Caco-2 (cell line): ENCODE data around the gene RALGPS1. TPM values are rescaled to one million over a fixed set of nuclear protein-coding genes. Genes with fewer than 3 reads are reported as not detected.

Source experiments
- BruUV-seq: library from RNA; stranded (reverse); fragments of 400-500 nt; replicated peaks from 2 replicates; lab custom pipeline; 2021; lab: Mats Ljungman, UMichigan
- CTCF ChIA-PET: fragments of 300-600 bp; sonication (Branson Sonifier 250); formaldehyde crosslinking; loops from one replicate; lab custom pipeline; 2022; ENCODE audit warnings: antibody characterized with exemption; lab: Charles Lee
- POLR2A ChIA-PET: fragments of 300-600 bp; sonication (Branson Sonifier 250); formaldehyde crosslinking; loops from one replicate; lab custom pipeline; 2022; ENCODE audit warnings: antibody characterized with exemption; lab: Charles Lee
- DNase-seq, 2 experiments: peaks; one replicate each; pipeline versions ENCODE4 v3.0.0 to v3.0.0-alpha.2; 2020 to 2022
- H3K27me3 ChIP-seq: replicated peaks from 2 replicates; pipeline ENCODE4 v1.6.0; 2011; ENCODE audit warnings: low read length; ENCODE audit not compliant: control insufficient read depth, insufficient read depth
- H3K36me3 ChIP-seq: 2 replicates; pipeline ENCODE4 v1.5.1; 2011; ENCODE audit warnings: low read length; ENCODE audit not compliant: control insufficient read depth, insufficient read depth
- H3K4me1 ChIP-seq: fragments of 250-450 bp; sonication (Bioruptor Pico); 2 replicates; pipeline ENCODE4 v1.5.1; 2020; ENCODE audit warnings: mild to moderate bottlenecking
- H3K4me3 ChIP-seq: 2 replicates; pipeline ENCODE4 v1.5.1; 2011; ENCODE audit warnings: low read depth, mild to moderate bottlenecking, control low read depth, low read length
- H3K9me3 ChIP-seq: fragments of 250-450 bp; sonication (Bioruptor Pico); 2 replicates; pipeline ENCODE4 v1.5.1; 2020; ENCODE audit warnings: mild to moderate bottlenecking, moderate library complexity
- H3K27ac Mint-ChIP-seq: one replicate; pipeline ENCODE4 v1.8.0; 2022; ENCODE audit warnings: mixed read lengths; ENCODE audit not compliant: unreplicated experiment
- H3K27me3 Mint-ChIP-seq: one replicate; pipeline ENCODE4 v1.8.0; 2022; ENCODE audit warnings: mixed read lengths; ENCODE audit not compliant: insufficient read depth, unreplicated experiment
- H3K36me3 Mint-ChIP-seq: one replicate; pipeline ENCODE4 v1.8.0; 2022; ENCODE audit warnings: mild to moderate bottlenecking, mixed read lengths; ENCODE audit not compliant: insufficient read depth, unreplicated experiment
- H3K4me1 Mint-ChIP-seq: one replicate; pipeline ENCODE4 v1.8.0; 2022; ENCODE audit warnings: low read depth, mixed read lengths; ENCODE audit not compliant: unreplicated experiment
- H3K4me3 Mint-ChIP-seq: one replicate; pipeline ENCODE4 v1.8.0; 2022; ENCODE audit warnings: mild to moderate bottlenecking, moderate library complexity, mixed read lengths; ENCODE audit not compliant: unreplicated experiment
- H3K9me3 Mint-ChIP-seq: one replicate; pipeline ENCODE4 v1.8.0; 2022; ENCODE audit warnings: mixed read lengths; ENCODE audit not compliant: unreplicated experiment
- intact Hi-C: fragments of 100-400 bp; cut with micrococcal nuclease; formaldehyde crosslinking; loops from one replicate; pipeline ENCODE4 v1.10.0; 2022; ENCODE audit not compliant: unreplicated experiment
- total RNA-seq: library from RNA; stranded (reverse); gene quantifications from 2 replicates; pipeline ENCODE4 v1.2.3, GENCODE V29; 2022
- TF ChIP-seq, protein P1 (sequence below), 2 experiments: fragments of 200-600 bp in 1 of 2; IDR thresholded peaks; 1 replicate in 1 of 2; 2 replicates in 1 of 2; pipeline versions ENCODE4 v1.5.1 to v1.8.0; 2011 to 2022; ENCODE audit warnings: antibody characterized with exemption in 1 of 2, control low read depth in 1 of 2, inconsistent platforms in 1 of 2, low read depth in 1 of 2, low read length in 1 of 2, mild to moderate bottlenecking in 1 of 2, moderate library complexity in 1 of 2; ENCODE audit not compliant: insufficient read depth in 1 of 2, severe bottlenecking in 1 of 2, unreplicated experiment in 1 of 2

Gene RALGPS1
- total RNA-seq, 1 experiment from 2014 or later, result 41.5 TPM

DNA sequence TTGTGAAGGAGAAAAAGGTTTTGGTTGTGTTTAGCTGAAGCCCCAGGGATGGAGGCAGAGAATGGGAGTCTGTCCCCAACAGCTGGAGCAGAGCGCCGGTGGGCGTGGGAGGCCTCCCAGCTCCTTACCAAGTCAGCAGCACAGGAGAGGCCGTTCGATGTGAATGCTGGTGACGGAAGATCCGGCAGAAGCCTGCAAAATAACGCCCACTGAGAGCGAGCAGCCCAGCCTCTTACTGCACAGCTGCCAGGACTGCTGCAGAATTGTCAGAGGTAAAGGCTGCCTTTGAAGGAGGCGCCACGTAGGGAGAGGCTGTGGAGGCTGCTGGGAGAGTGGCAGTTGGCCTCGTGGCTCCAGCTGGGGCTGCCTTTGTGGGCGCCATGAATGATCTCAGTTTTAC lies 181.6 kb downstream of the RALGPS1 start:
- Histone ChIP-seq H3K27me3 (no peaks in the 10 kb centered on the region), H3K4me3 (no peak overlapping the region), H3K9me3 (no peaks in the 10 kb centered on the region), H3K36me3 (no peaks in the 10 kb centered on the region; the same call in 1 of the 2 replicates), H3K4me1 (no peaks in the 10 kb centered on the region)
- Mint-ChIP-seq H3K27me3 (no peaks in the 10 kb centered on the region), H3K4me1 (no peaks in the 10 kb centered on the region), H3K4me3 (no peak overlapping the region), H3K36me3 (peaks cover 13% of the 10 kb centered on the region), H3K9me3 (no peaks in the 10 kb centered on the region), H3K27ac (no peak overlapping the region)
- TF ChIP-seq, protein P1, sequence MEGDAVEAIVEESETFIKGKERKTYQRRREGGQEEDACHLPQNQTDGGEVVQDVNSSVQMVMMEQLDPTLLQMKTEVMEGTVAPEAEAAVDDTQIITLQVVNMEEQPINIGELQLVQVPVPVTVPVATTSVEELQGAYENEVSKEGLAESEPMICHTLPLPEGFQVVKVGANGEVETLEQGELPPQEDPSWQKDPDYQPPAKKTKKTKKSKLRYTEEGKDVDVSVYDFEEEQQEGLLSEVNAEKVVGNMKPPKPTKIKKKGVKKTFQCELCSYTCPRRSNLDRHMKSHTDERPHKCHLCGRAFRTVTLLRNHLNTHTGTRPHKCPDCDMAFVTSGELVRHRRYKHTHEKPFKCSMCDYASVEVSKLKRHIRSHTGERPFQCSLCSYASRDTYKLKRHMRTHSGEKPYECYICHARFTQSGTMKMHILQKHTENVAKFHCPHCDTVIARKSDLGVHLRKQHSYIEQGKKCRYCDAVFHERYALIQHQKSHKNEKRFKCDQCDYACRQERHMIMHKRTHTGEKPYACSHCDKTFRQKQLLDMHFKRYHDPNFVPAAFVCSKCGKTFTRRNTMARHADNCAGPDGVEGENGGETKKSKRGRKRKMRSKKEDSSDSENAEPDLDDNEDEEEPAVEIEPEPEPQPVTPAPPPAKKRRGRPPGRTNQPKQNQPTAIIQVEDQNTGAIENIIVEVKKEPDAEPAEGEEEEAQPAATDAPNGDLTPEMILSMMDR (IDR thresholded peaks at IDR 0.05; ENCODE audit: insufficient read depth in 1 of 2, low read depth in 1 of 2, low read length in 1 of 2, severe bottlenecking in 1 of 2, unreplicated experiment in 1 of 2), result no peak
- ChIA-PET POLR2A (no interaction called here), CTCF (no interaction called here)
- intact Hi-C loops, result no loop called here
- no peak for DNase-seq
- no TSS peak for BruUV-seq

DNA sequence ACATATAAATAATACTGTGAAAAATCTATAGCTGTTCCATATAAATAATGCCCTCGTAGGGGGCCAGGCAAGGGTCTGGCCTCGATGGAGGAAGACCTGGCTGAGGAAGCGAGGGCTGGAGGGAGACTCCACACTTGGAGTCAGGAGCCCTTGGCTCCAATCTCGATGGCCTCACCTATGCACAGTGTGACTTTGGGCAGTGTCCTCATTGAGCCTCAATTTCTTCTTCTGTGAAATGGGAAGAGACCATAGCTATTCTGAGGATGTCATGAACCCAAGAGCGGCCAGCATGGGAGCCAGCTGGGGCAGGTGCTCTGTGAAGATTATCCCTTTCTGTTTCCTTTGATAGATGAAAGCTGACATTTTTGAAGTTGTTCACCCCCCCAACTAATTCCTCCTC lies 183.1 kb downstream of the RALGPS1 start:
- Mint-ChIP-seq H3K27me3 (no peaks in the 10 kb centered on the region), H3K4me1 (no peaks in the 10 kb centered on the region), H3K9me3 (no peaks in the 10 kb centered on the region), H3K27ac (no peak overlapping the region), H3K36me3 (peaks cover 28% of the 10 kb centered on the region), H3K4me3 (no peak overlapping the region)
- BruUV-seq, result no TSS peak
- DNase-seq, result no peak
- POLR2A ChIA-PET, result no interaction called here
- TF ChIP-seq, protein P1 (IDR thresholded peaks at IDR 0.05; ENCODE audit: insufficient read depth in 1 of 2, low read depth in 1 of 2, low read length in 1 of 2, severe bottlenecking in 1 of 2, unreplicated experiment in 1 of 2), result no peak
- CTCF ChIA-PET, result no interaction called here
- no peaks in the 10 kb centered on the region for H3K9me3 ChIP-seq
- intact Hi-C loops, result no loop called here
- no peaks in the 10 kb centered on the region for H3K4me1 ChIP-seq
- H3K27me3 ChIP-seq, result no peaks in the 10 kb centered on the region
- no peak overlapping the region for H3K4me3 ChIP-seq
- H3K36me3 ChIP-seq, result no peaks in the 10 kb centered on the region; the same call in 1 of the 2 replicates

- no peaks in the 10 kb centered on the region for H3K36me3 ChIP-seq
- H3K4me1 Mint-ChIP-seq, result no peaks in the 10 kb centered on the region
- H3K4me3 Mint-ChIP-seq, result no peak overlapping the region
- no peak overlapping the region for H3K4me3 ChIP-seq
- intact Hi-C loops, result no loop called here
- no peaks in the 10 kb centered on the region for H3K9me3 Mint-ChIP-seq
- ChIA-PET CTCF (no interaction called here), POLR2A (no interaction called here)
- BruUV-seq, result no TSS peak
- TF ChIP-seq, protein P1 (IDR thresholded peaks at IDR 0.05; ENCODE audit: insufficient read depth in 1 of 2, low read depth in 1 of 2, low read length in 1 of 2, severe bottlenecking in 1 of 2, unreplicated experiment in 1 of 2), result no peak
- H3K4me1 ChIP-seq, result no peaks in the 10 kb centered on the region; the same call in 1 of the 2 replicates
- H3K9me3 ChIP-seq, result no peaks in the 10 kb centered on the region
- H3K27me3 ChIP-seq, result no peaks in the 10 kb centered on the region
- H3K27me3 Mint-ChIP-seq, result no peaks in the 10 kb centered on the region
- peaks cover 33% of the 10 kb centered on the region for H3K36me3 Mint-ChIP-seq
- no peak overlapping the region for H3K27ac Mint-ChIP-seq
- no peak for DNase-seq
These were observed 184.5 kb downstream of the RALGPS1 start for GRCh38 chr9:127098916-127099553.
